Activated T-cell treated with anti-CD3 and anti-CD28 coated beads, Interleukin-2, amount 50 U/mL, for 72 hours (primary cell): ENCODE results near the gene EPB41L5. TPM values are rescaled to one million over a fixed set of nuclear protein-coding genes. Genes with fewer than 3 reads are reported as not detected.
"Not testable (repeated sequence)": the region's sequence is repeated elsewhere in the genome, so short reads cannot be mapped to it uniquely, and the experiment has no call there.

Experiments used
- ATAC-seq, 2 donors: fragments of 150-1000 bp; cut with Tn5 transposase; replicated peaks in 1 of 2; 2 replicates each; pipeline ENCODE4 v1.10.0; 2021; ENCODE audit warnings: moderate library complexity in 2 of 2, mild to moderate bottlenecking in 1 of 2
- DNase-seq, 2 donors: peaks; one replicate each; pipeline ENCODE4 v3.0.0; 2021 to 2022; ENCODE audit warnings: mixed read lengths in 1 of 2
- H3K27ac Mint-ChIP-seq: one replicate; pipeline ENCODE4 v1.8.0; 2022; ENCODE audit warnings: mild to moderate bottlenecking, moderate library complexity, mixed read lengths
- H3K27me3 Mint-ChIP-seq: one replicate; pipeline ENCODE4 v1.8.0; 2022; ENCODE audit warnings: low read depth, mixed read lengths
- H3K36me3 Mint-ChIP-seq, 2 donors: one replicate each; pipeline ENCODE4 v1.8.0; 2022; ENCODE audit warnings: mixed read lengths in 2 of 2, mild to moderate bottlenecking in 1 of 2; ENCODE audit not compliant: insufficient read depth in 2 of 2
- H3K4me1 Mint-ChIP-seq: one replicate; pipeline ENCODE4 v1.8.0; 2022; ENCODE audit warnings: low read depth, mixed read lengths
- H3K4me3 Mint-ChIP-seq, 2 donors: one replicate each; pipeline ENCODE4 v1.8.0; 2022; ENCODE audit warnings: mild to moderate bottlenecking in 2 of 2, mixed read lengths in 2 of 2, moderate library complexity in 2 of 2
- H3K9me3 Mint-ChIP-seq, 2 donors: one replicate each; pipeline ENCODE4 v1.8.0; 2022; ENCODE audit warnings: mixed read lengths in 2 of 2
- total RNA-seq, 2 donors: library from RNA; stranded (reverse); gene quantifications; one replicate each; pipeline ENCODE4 v1.2.3, GENCODE V29; 2022

The EPB41L5 gene
- total RNA-seq, 2 donors from 2014 or later: 4.1 to 5.3 TPM

DNA sequence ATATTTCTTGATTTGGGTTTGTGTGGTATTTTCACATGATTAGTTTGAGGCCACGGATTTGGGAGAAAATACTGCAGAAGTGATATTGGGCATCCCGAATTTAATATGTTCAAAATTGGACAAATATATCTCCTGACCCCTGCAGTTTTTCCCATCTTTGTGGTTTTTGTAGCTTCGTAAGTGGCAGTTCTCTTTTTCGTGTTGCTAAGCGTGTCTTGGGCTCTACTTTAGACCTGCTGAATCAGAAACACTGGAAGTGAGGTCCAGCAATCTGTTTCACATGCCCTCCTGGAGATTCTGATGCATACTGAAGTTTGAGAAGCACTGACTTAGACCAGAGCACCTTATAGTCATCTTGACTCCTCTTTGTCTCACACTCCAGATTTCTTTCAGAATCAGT lies 98.3 kb downstream of the EPB41L5 start:
- no peak overlapping the region for H3K27ac Mint-ChIP-seq
- no peak for ATAC-seq
- DNase-seq: no peak
- peaks cover 0 to 2% of the 10 kb centered on the region in 2 donors for H3K36me3 Mint-ChIP-seq
- no peak overlapping the region for H3K4me3 Mint-ChIP-seq
- H3K27me3 Mint-ChIP-seq: no peaks in the 10 kb centered on the region
- peaks cover 3 to 5% of the 10 kb centered on the region in 2 donors for H3K9me3 Mint-ChIP-seq
- H3K4me1 Mint-ChIP-seq: peaks cover 17% of the 10 kb centered on the region

- Mint-ChIP-seq H3K4me1 (no peaks in the 10 kb centered on the region), H3K9me3 (peaks cover 0 to 4% of the 10 kb centered on the region in 2 donors), H3K36me3 (peaks cover 0 to 4% of the 10 kb centered on the region in 2 donors), H3K27ac (no peak overlapping the region), H3K4me3 (no peak overlapping the region), H3K27me3 (no peaks in the 10 kb centered on the region)
- DNase-seq (no peak), ATAC-seq (no peak)
Observed at GRCh38 chr2:120118018-120118417, 105.1 kb downstream of the EPB41L5 start.

GRCh38 chr2:120118471-120118870 lies 105.6 kb downstream of the EPB41L5 start:
- DNase-seq: no peak
- Mint-ChIP-seq H3K4me1 (no peaks in the 10 kb centered on the region), H3K36me3 (peaks cover 0 to 4% of the 10 kb centered on the region in 2 donors), H3K9me3 (peaks cover 0 to 4% of the 10 kb centered on the region in 2 donors), H3K27ac (no peak overlapping the region), H3K4me3 (no peak overlapping the region), H3K27me3 (no peaks in the 10 kb centered on the region)
- no peak for ATAC-seq

DNA sequence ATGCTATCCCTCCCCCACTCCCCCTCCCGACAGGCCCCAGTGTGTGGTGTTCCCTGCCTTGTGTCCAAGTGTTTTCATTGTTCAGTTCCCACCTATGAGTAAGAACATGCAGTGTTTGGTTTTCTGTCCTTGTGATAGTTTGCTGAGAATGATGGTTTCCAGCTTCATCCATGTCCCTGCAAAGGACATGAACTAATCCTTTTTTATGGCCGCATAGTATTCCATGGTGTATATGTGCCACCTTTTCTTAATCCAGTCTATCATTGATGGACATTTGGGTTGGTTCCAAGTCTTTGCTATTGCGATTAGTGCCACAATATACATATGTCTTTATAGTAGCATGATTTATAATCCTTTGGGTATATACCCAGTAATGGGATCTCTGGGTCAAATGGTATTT lies 108.5 kb downstream of the EPB41L5 start:
- not testable (repeated sequence) for H3K36me3 Mint-ChIP-seq, H3K27ac Mint-ChIP-seq, DNase-seq, H3K27me3 Mint-ChIP-seq, H3K4me1 Mint-ChIP-seq, H3K4me3 Mint-ChIP-seq, ATAC-seq, H3K9me3 Mint-ChIP-seq

- H3K27ac Mint-ChIP-seq: no peak overlapping the region
Observed at GRCh38 chr2:120123090-120123489, 110.2 kb downstream of the EPB41L5 start.

GRCh38 chr2:120125195-120125594 lies 112.3 kb downstream of the EPB41L5 start:
- Mint-ChIP-seq H3K4me3 (no peak overlapping the region), H3K36me3 (peaks cover 2 to 3% of the 10 kb centered on the region in 2 donors), H3K27ac (no peak overlapping the region), H3K27me3 (no peaks in the 10 kb centered on the region), H3K4me1 (no peaks in the 10 kb centered on the region), H3K9me3 (no peaks in the 10 kb centered on the region)
- no peak for DNase-seq
- no peak for ATAC-seq

More at GRCh38 chr2:120123090-120123489, 110.2 kb downstream of the EPB41L5 start:
- DNase-seq (no peak), ATAC-seq (no peak)
- Mint-ChIP-seq H3K4me3 (no peak overlapping the region), H3K27me3 (no peaks in the 10 kb centered on the region), H3K9me3 (peaks cover 0 to 4% of the 10 kb centered on the region in 2 donors), H3K4me1 (no peaks in the 10 kb centered on the region), H3K36me3 (peaks cover 2 to 4% of the 10 kb centered on the region in 2 donors)

DNA sequence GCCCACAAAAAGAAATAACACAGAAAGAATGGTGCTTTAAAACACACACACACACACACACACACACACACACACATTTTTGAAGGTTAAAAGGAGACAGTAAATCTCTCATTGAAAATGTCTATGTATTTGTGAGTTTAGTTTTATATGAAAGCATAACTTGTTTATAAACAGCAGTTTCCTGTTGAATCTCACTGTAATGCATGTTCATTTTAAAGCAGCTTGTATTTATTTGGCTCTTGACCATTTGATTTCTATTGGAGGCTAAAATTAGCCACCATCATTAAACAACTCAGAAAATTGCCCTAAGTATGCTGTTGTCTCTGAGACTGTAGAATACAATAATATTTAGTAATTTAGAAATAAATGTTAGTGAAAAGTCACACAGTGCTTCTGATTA lies 115.3 kb downstream of the EPB41L5 start:
- no peak for ATAC-seq
- DNase-seq: no peak
- Mint-ChIP-seq H3K4me3 (no peak overlapping the region), H3K27ac (no peak overlapping the region), H3K27me3 (no peaks in the 10 kb centered on the region), H3K36me3 (peaks cover 0 to 2% of the 10 kb centered on the region in 2 donors), H3K4me1 (no peaks in the 10 kb centered on the region), H3K9me3 (no peaks in the 10 kb centered on the region)

DNA sequence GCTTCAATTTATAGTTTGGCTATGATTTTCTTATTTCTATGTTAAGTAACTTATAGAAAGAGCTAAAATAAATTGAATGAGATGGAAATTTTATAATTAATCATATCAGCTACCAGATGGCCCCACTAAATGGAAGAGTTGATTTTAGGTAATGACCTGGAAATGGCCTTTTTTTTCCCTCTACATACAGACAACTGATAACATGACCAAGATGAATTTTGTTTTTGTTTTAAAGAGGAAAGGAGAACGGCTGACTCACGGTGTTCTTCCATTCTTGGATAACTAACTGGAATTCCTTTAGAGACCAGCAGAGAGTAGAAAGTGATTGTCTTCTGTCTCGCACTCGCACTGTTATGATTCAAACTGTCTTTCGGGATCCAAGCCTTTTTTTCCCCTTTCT lies 119.3 kb downstream of the EPB41L5 start:
- DNase-seq: no peak
- no peak overlapping the region for H3K4me3 Mint-ChIP-seq
- H3K36me3 Mint-ChIP-seq: peaks cover 7 to 8% of the 10 kb centered on the region in 2 donors
- ATAC-seq: no peak
- H3K4me1 Mint-ChIP-seq: no peaks in the 10 kb centered on the region
- H3K9me3 Mint-ChIP-seq: peaks cover 5 to 8% of the 10 kb centered on the region in 2 donors
- no peak overlapping the region for H3K27ac Mint-ChIP-seq
- H3K27me3 Mint-ChIP-seq: no peaks in the 10 kb centered on the region

DNA sequence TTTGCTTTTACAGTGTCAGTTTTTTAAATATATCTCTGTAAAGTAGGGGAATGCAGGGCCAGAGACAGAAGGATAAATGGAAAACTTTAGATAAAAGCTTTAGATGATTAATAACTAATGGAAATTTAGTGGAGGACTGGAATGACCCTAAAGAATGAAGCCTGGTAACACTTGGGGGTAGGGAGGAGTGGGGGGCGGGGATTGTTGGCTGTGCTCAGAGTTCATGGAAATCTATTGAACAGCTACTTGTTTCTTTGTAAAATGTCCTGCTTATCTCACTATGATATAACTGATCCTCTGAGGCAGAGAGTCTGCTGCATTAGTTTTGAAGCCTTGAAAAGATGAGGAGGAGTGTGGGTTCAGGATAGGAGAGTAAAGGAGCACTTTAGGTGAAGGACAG lies 119.8 kb downstream of the EPB41L5 start:
- Mint-ChIP-seq H3K27me3 (no peaks in the 10 kb centered on the region), H3K4me3 (no peak overlapping the region), H3K27ac (no peak overlapping the region), H3K9me3 (peaks cover 5 to 9% of the 10 kb centered on the region in 2 donors), H3K36me3 (peaks cover 7 to 8% of the 10 kb centered on the region in 2 donors), H3K4me1 (no peaks in the 10 kb centered on the region)
- ATAC-seq (no peak), DNase-seq (no peak)

- no peaks in the 10 kb centered on the region for H3K4me1 Mint-ChIP-seq
- no peak overlapping the region for H3K27ac Mint-ChIP-seq
- H3K27me3 Mint-ChIP-seq: no peaks in the 10 kb centered on the region
- no peak for ATAC-seq
- no peak for DNase-seq
- H3K9me3 Mint-ChIP-seq: peaks cover 5 to 10% of the 10 kb centered on the region in 2 donors
- H3K4me3 Mint-ChIP-seq: no peak overlapping the region
- H3K36me3 Mint-ChIP-seq: peaks cover 7 to 8% of the 10 kb centered on the region in 2 donors
Observed at GRCh38 chr2:120133572-120134244, 120.8 kb downstream of the EPB41L5 start.

DNA sequence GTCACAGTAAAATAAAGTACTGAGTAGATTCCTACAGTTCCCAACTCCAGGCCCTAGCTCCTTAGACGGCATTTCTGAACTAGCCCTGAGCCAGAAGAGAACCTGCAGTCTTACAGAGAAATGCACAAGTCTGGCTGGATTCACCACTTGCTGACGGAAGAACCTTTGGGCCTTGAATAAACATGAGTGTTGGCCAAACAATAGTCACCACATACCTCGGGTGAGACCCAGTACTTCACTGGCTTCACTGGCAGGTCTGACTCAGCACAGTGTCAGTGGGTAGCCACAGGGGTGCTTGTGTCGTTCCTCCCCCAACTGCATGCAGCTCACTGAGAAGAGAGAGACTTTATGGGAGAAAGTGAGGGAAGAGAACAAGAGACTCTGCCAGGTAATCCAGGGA lies 121.4 kb downstream of the EPB41L5 start:
- no peak overlapping the region for H3K4me3 Mint-ChIP-seq
- no peak for ATAC-seq
- H3K36me3 Mint-ChIP-seq: peaks cover 7 to 8% of the 10 kb centered on the region in 2 donors
- DNase-seq: no peak
- no peak overlapping the region for H3K27ac Mint-ChIP-seq
- no peaks in the 10 kb centered on the region for H3K4me1 Mint-ChIP-seq
- H3K9me3 Mint-ChIP-seq: peaks cover 5 to 10% of the 10 kb centered on the region in 2 donors
- H3K27me3 Mint-ChIP-seq: no peaks in the 10 kb centered on the region

DNA sequence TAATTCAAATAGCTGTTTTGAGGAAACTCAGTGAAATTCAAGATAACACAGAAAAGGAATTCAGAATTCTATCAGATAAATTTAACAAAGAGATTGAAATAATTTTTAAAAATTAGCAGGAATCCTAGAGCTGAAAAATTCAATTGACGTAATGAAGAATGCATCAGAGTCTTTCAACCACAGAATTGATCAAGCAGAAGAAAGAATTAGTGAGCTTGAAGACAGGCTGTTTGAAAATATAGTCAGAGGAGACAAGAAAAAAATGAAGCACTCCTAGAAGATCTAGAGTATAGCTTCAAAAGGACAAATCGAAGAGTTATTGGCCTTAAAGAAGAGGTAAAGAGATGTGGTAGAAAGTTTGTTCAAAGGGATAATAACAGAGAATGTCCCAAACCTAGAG lies 122.1 kb downstream of the EPB41L5 start:
- H3K9me3 Mint-ChIP-seq: peaks cover 5 to 10% of the 10 kb centered on the region in 2 donors
- H3K4me3 Mint-ChIP-seq, DNase-seq, H3K4me1 Mint-ChIP-seq, H3K36me3 Mint-ChIP-seq, ATAC-seq, H3K27ac Mint-ChIP-seq, H3K27me3 Mint-ChIP-seq: not testable (repeated sequence)

DNA sequence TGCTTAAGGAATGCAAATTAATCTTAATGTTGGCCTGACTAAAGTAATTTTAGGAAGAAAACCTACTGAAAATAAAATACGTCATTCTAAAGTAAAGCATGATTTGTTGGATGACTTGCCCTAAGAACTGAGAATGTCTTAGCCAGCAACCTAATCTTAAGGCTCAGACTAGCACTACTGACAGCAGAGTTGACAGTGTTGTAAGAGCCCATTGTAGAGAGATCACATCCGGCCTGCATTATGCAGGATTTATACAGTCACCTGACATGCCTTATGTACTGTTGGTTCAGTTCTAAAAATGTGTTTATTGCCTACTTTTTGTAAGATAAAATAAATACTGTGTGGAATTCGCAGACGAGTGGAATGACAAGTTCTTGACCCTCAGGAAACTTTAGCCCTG lies 128.0 kb downstream of the EPB41L5 start:
- peaks cover 0 to 3% of the 10 kb centered on the region in 2 donors for H3K9me3 Mint-ChIP-seq
- H3K4me3 Mint-ChIP-seq: no peak overlapping the region
- no peak overlapping the region for H3K27ac Mint-ChIP-seq
- H3K27me3 Mint-ChIP-seq: no peaks in the 10 kb centered on the region
- peaks cover 0 to 5% of the 10 kb centered on the region in 2 donors for H3K36me3 Mint-ChIP-seq
- H3K4me1 Mint-ChIP-seq: no peaks in the 10 kb centered on the region
- ATAC-seq (no peak), DNase-seq (no peak)
